Measurements from ENCODE around the gene MIF.
"Not testable (repeated sequence)": the region's sequence is repeated elsewhere in the genome, so short reads cannot be mapped to it uniquely, and the experiment has no call there.

Gene MIF

GRCh38 chr22:23925020-23925606 lies 30.9 kb downstream of the MIF start:
- H3K27ac ChIP-seq = no peak overlapping the region
- DNase-seq (ENCODE audit: low read depth, low spot score) = no peak

GRCh38 chr22:23926561-23926960 lies 32.4 kb downstream of the MIF start:
- H3K27ac ChIP-seq = no peak overlapping the region
- no peak for DNase-seq (ENCODE audit: low read depth, low spot score)

- DNase-seq (ENCODE audit: low read depth, low spot score) = no peak
- no peak overlapping the region for H3K27ac ChIP-seq
Observed at GRCh38 chr22:23938328-23939016, 44.3 kb downstream of the MIF start.

- H3K27ac ChIP-seq = no peak overlapping the region
- no peak for DNase-seq (ENCODE audit: low read depth, low spot score)
Observed at GRCh38 chr22:23939017-23939357, 44.8 kb downstream of the MIF start.

- DNase-seq (ENCODE audit: low read depth, low spot score); H3K27ac ChIP-seq: not testable (repeated sequence)
Observed at GRCh38 chr22:23940166-23940565, 46.0 kb downstream of the MIF start.
